Stimulated activated CD8-positive, alpha-beta memory T cell treated with anti-CD3 and anti-CD28 coated beads, Interleukin-7, amount 100 ng/mL, for 48 hours (primary cell): Measurements from ENCODE around the gene OR4D10.

Experiments used
- DNase-seq, 2 donors: peaks; one replicate each; pipeline ENCODE4 v3.0.0-alpha.2; 2020; ENCODE audit warnings: low read depth in 1 of 2; ENCODE audit errors: extremely low read depth in 1 of 2

OR4D10 gene

DNA sequence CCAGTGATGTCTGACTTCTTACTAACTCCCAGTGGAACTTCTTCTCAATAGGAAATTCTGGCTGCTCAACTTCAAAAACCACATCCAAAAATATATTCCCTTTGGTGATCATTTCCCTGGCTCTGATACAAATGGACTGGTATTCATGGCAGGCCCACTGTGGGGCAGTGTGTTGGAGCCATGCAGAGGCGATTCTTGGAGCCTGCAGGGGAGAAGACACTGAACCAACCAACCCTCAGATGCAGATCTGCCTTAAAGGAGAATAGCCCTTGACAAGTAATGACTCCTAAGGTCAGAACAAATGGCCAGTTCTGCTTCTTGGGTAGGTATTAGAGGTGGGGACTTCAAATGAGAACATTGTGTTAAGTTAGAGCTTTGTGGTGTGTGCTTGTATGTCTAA lies 50.4 kb downstream of the OR4D10 start:
- no peak for DNase-seq

DNA sequence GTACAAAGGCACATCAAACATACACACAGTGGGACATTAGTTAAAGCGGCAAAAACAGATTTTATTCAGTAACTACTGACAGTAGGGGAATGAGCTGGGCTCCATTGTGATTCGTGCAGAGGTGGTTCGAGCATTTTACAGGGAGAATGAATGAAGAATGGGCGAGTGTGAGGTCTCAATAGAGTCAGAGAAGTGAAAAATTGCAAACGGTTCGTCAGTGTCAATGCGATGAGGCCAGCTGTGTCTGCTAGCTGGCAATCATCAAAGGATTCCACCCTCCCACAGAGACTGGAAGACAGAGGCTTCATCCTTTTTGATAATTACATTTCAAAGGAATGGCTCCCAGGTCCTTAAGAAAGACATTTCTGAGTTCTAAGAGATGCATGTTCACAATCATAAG lies 55.6 kb downstream of the OR4D10 start:
- no peak for DNase-seq
